Measurements from ENCODE around the gene YWHAG. TPM values are rescaled to one million over a fixed set of nuclear protein-coding genes. Genes with fewer than 3 reads are reported as not detected.

Gene YWHAG
- total and polyA plus RNA-seq, 2 of the 13 experiments (the other 11 are each of a cell fraction or from before 2014, with no cell fraction given) = 36.9 to 67.5 TPM

DNA sequence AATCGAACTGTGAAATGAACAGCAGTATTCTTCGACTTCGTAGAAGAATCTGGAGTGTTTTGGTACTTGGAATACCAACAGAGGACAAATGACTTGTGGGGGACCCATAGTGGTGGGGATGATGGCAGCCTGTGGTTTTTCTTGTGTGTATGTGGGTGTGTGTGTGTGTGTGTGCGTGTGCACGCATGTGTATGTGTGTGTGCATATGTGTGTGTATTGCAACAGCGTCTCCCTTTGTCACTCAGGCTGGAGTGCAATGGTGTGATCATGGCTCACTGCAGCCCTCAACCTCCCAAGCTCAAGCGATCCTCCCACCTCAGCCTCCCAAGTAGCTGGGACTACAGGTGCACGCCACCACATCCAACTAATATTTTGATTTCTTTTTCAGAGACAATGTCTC is 9.4 kb upstream of the YWHAG start (continued):
- TF ChIP-seq, protein P1, sequence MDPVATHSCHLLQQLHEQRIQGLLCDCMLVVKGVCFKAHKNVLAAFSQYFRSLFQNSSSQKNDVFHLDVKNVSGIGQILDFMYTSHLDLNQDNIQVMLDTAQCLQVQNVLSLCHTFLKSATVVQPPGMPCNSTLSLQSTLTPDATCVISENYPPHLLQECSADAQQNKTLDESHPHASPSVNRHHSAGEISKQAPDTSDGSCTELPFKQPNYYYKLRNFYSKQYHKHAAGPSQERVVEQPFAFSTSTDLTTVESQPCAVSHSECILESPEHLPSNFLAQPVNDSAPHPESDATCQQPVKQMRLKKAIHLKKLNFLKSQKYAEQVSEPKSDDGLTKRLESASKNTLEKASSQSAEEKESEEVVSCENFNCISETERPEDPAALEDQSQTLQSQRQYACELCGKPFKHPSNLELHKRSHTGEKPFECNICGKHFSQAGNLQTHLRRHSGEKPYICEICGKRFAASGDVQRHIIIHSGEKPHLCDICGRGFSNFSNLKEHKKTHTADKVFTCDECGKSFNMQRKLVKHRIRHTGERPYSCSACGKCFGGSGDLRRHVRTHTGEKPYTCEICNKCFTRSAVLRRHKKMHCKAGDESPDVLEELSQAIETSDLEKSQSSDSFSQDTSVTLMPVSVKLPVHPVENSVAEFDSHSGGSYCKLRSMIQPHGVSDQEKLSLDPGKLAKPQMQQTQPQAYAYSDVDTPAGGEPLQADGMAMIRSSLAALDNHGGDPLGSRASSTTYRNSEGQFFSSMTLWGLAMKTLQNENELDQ (CRISPR knock-in tag; IDR thresholded peaks at IDR 0.05; ENCODE audit: borderline replicate concordance) = no peak
- TF ChIP-seq TOE1 (CRISPR knock-in tag; IDR thresholded peaks at IDR 0.05) (no peak), SOX6 (IDR thresholded peaks at IDR 0.05) (no peak), SOX6 (CRISPR knock-in tag; IDR thresholded peaks at IDR 0.05) (no peak), TBX3 (IDR thresholded peaks at IDR 0.05; ENCODE audit: borderline replicate concordance) (no peak), ZNF607 (CRISPR knock-in tag; IDR thresholded peaks at IDR 0.05; ENCODE audit: borderline replicate concordance) (no peak), NCOA2 (CRISPR knock-in tag; IDR thresholded peaks at IDR 0.05) (no peak), FOXK1 (CRISPR knock-in tag; IDR thresholded peaks at IDR 0.05; ENCODE audit: borderline replicate concordance, low read depth) (no peak), ZNF747 (CRISPR knock-in tag; IDR thresholded peaks at IDR 0.05; ENCODE audit: borderline replicate concordance) (no peak), ZNF83 (CRISPR knock-in tag; IDR thresholded peaks at IDR 0.05; ENCODE audit: borderline replicate concordance) (no peak)
- TF ChIP-seq, protein P2, sequence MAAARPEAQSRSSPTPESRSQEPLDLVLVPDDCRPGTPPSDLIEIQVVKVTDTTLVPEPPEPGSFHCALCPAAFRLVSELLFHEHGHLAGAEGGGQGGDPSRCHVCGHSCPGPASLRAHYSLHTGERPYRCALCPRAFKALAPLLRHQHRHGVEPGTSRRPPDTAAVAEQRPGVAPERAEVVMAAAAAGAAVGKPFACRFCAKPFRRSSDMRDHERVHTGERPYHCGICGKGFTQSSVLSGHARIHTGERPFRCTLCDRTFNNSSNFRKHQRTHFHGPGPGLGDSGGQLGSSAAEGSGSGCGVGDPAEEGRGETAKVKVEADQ (CRISPR knock-in tag; IDR thresholded peaks at IDR 0.05; ENCODE audit: borderline replicate concordance) = no peak
- TF ChIP-seq, protein P3, sequence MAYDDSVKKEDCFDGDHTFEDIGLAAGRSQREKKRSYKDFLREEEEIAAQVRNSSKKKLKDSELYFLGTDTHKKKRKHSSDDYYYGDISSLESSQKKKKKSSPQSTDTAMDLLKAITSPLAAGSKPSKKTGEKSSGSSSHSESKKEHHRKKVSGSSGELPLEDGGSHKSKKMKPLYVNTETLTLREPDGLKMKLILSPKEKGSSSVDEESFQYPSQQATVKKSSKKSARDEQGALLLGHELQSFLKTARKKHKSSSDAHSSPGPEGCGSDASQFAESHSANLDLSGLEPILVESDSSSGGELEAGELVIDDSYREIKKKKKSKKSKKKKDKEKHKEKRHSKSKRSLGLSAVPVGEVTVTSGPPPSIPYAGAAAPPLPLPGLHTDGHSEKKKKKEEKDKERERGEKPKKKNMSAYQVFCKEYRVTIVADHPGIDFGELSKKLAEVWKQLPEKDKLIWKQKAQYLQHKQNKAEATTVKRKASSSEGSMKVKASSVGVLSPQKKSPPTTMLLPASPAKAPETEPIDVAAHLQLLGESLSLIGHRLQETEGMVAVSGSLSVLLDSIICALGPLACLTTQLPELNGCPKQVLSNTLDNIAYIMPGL (CRISPR knock-in tag; IDR thresholded peaks at IDR 0.05; ENCODE audit: borderline replicate concordance in 1 of 2, low read depth in 1 of 2) = no peak
